Activated CD4-positive, alpha-beta T cell treated with anti-CD3 and anti-CD28 coated beads for 48 hours (primary cell): ENCODE measurements around the gene ASTN2.

Source experiments
- DNase-seq: peaks from one replicate; pipeline ENCODE4 v3.0.0-alpha.2; 2020

ASTN2 gene

DNA sequence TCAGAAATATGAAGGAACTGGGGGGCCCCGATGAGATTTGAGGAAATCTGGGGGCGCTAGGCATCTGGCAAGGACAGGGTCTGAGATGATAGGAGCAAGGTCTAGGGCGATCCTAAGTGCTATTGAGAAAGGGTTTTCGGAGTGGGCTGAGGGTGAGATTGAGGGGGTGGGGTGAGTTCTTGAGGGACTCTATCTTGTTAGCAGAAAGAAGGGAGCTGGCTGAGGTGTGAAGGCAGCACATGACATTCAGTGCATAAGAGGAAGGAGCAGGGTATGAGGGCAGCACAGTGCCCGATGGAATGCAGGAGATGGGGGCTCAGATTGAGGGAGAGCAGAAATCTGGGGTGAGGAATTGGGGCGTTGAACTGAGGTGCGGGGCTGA lies 727.1 kb downstream of the ASTN2 start:
- DNase-seq = peak; percentile 9

DNA sequence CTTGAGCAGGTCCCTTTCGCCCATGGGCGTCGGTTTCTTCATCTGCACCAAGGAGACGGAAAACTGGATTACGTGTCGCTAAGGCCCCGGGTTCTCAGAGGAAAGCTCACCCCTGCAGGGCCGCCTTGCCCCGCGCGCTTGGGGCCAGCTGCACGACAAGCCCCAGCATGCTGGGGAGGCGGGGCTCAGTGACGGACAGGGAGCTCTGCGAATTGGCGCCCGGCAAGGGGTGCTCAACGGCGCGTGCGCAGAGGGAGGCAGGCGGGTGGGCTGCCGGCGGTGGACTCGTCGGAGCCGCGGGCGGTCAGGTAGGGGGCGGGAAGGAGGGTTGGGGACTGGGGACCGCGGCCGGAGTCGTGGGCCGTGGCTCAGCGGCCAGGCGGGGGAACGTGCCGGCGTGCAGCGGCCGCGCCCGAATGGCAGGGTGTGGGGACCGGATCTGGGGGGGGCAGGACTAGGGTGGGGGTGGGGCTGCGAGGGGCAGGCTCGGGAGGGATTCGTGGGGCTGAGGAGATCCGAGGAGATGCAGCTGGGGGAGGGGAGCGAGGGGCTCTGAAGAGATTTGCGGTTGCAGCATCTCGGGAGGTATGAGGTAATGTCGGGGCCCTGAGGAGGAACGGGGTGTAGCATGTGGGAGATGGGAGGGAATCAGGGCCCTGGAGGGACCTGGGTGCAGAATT lies 727.6 kb downstream of the ASTN2 start, which contains the start of gene TRIM32:
TSS of gene TRIM32 (plus strand) at position 232 of the 680 bp plus-strand sequence. CDS start 10,438 bp downstream, outside the sequence.
- peak; percentile 95 for DNase-seq

DNA sequence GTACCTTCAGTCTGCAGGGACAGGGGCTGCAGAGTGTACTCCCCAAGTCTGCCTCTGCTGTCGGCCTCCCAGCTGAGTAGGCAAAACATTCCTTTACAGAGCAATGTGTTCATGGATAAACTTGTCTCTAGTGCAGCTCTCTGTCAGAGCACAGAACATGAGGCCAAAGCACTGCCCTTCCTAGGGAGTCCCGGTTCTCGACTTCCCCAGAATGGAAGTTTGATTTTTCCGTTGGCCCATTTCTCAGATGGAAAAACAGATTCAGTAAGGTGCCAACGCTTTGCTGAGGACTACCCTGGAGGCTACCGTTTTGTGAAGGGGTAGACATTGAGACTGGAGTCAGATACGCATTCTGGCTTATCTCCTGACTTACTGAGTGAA lies 728.2 kb downstream of the ASTN2 start:
- peak; percentile 5 for DNase-seq

DNA sequence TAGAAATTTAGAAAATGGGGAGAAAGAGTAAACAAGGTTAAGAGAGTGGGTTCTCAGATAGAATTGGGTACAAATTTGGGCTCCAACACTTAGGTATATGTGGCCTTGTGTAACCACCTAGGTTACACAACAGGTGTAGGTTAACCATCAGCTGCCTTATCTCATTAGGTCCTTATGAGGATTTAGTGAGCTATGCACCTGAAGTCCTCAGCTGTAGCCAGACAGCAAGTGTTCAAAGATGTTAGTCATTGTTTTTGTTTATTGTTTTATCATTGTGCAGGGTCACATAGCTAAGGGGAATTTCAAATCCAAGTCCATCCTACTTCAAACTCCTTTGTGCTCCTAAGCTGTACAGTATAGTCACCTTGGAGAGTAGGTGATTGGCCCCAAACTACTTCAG lies 728.7 kb downstream of the ASTN2 start:
- no peak for DNase-seq

DNA sequence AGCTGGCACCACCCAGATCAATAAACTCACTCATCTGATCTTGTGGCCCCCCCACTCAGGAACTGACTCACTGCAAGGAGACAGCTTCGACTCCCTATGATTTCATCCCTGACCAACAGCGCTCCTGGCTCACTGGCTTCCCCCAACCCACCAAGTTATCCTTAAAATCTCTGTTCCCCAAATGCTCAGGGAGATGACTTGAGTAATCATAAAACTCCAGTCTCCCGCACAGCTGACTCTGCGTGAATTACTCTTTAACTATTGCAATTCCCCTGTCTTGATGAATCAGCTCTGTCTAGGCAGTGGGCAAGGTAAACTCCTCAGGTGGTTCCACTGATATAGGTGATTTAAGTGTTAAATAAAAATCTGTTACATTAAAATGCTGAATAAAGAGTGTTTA lies 729.7 kb downstream of the ASTN2 start:
- DNase-seq = no peak

DNA sequence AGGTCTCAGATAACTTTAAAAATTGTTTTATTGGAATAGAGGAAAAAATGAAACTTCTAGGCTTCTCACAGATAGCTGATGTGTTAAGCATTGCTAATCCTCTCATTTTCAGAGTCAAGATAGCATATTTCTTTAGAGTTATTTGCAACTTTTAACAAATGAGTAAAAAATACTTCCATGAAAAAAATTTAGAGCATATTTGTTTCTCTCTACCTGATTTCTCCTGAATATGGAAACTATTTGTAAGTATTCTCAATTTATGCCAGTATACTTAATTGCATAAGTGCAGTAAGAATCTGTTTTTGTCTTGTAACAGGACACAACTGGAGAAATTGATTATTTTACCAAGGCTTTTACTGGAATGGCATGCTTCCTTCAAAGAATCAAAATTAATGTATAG lies 731.3 kb downstream of the ASTN2 start:
- DNase-seq = no peak

DNA sequence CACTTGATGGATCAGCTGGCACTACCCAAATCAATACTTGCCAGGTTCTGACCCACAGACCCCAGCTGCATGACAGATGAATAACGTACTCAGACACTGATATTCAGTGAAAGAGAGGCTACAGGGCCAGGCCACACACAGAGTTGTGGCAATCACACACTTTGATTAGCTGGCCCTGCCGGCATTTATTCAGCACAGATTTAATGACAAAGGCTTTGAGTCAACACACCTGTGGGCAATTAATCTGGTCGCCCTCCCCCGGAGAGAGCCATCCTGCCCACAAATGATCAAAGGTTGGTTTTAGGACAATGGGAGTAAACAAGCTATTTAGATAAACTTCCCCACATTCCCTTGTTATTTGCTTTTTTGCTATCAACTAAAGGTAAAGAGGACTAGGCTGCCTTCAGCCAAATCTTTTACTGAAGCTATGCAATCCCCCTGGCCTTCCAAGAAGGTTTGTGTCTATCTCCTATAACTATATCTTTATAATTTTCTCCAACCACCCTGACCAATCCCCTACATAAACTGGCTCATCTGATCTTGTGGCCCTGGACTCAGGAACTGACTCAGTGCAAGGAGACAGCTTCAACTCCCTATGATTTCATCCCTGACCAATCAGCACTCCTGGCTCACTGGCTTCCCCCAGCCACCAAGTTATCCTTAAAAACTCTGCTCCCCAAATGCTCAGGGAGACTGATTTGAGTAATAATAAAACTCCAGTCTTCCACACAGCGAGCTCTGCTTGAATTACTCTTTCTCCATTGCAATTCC lies 740.5 kb downstream of the ASTN2 start:
- DNase-seq = no peak

DNA sequence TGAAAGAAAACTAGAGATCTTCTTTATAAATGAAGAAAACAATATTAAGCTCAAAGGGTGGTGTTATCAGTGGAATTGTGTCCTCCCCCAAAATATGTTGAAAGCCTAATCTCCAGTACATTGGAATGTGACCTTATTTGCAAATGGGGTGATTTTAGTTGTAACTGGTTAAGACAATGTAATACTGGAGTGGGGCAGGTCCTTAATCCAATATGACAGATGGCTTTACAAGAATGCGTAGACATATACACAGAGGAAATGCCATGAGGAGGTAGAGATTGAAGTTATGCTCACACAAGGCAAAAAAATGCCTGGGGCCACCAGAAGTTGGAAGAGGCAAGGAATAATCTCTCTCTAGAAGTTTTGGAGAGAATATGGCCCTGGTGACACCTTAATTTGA lies 741.5 kb downstream of the ASTN2 start:
- no peak for DNase-seq

DNA sequence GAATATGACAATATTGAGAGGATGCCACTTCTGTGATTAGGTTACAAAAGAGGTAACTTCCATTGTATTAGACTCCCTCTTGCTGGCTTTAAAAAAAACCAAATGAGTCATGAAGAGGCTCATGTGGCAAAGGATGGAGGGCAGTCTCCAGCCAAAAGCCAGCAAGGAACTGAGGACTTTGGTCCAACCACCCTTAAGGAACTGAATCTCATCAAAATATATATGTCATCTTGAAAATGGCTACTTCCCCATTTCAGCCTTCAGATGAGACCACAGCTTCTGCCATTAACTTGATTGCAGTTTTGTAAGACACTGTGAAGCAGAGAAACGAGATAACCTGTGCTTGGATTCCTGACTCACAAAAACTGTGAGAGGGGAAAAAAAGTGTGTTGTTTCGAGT lies 743.3 kb downstream of the ASTN2 start:
- no peak for DNase-seq

DNA sequence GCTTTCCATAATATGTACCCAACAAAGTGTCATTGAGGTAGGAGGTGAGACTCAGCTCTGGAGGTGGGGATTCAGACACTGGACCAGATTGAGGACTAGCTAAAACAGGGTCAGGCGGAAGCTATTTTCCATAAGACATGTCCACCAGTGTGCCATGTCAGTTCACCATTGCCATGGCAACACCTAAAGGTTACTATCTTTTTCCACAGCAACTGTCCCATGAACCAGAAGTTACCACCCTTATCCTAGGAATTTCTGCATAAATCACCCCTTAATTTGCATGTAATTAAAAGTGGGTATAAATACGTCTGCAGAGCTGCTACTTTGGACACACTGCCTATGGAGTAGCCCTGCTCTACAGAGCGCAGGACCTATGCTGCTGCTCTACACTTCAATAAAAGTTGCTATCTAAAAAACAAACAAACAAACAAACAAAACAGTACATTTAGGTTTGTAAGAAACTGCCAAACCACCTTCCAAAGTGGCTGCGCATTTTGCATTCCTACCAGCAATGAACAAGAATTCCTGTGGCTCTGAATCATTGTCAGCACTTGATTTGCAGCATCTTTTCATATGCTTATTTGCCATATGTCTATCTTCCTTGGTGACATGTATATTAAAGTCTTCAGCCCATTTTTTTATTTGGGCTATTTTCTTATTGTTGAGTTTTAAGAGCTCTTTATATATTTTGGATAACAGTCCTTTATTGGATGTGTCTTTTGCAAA lies 745.7 kb downstream of the ASTN2 start:
- no peak for DNase-seq

DNA sequence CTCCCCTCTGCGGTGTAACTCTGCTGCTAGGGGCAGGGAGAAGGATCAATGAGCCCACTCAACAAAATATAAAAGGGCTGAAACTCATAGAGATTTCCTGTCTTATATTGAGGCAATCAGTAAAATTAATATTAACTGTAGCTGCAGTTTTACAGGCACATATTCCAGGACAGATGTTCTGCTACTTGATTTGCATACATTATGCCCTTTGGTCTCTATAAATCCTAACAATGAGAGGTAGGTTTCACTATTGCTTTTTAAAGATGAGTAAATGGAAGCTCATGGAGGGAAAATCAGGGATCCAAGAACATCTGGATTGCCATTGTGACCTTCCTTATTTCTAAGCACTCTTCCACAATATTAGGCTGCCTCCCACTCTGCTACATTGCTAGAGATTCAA lies 751.3 kb downstream of the ASTN2 start:
- DNase-seq = no peak

DNA sequence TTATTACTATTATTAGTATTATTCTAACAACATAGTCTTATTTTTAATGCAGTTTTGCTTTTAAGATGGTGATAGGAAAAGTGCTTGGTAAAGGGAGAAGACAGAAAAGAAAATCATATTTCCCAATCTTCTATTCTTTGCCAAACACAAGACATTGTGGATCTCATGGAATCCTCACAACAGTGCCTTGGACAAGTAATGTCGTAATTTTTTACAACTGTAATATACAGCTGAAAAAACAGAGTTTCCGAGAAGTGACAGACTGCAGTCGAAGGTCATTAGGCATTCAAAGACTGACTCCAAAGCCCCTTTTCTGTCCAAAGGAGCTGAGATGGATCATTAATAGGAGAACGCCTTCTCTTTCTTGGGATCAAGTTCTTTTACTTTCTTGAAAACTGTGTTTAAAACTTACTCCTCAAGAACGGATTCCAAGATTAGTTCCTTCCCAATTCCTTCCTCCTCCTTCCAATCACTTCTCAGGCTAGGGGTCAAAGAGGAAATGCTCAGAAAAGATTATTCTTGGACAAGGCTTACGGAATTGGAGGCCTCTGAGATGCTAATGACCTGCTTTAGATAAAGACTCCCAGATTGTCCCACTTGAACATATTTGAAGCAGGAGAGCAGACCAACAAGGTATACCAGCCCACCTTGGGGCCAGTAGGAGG lies 752.1 kb downstream of the ASTN2 start:
- no peak for DNase-seq

DNA sequence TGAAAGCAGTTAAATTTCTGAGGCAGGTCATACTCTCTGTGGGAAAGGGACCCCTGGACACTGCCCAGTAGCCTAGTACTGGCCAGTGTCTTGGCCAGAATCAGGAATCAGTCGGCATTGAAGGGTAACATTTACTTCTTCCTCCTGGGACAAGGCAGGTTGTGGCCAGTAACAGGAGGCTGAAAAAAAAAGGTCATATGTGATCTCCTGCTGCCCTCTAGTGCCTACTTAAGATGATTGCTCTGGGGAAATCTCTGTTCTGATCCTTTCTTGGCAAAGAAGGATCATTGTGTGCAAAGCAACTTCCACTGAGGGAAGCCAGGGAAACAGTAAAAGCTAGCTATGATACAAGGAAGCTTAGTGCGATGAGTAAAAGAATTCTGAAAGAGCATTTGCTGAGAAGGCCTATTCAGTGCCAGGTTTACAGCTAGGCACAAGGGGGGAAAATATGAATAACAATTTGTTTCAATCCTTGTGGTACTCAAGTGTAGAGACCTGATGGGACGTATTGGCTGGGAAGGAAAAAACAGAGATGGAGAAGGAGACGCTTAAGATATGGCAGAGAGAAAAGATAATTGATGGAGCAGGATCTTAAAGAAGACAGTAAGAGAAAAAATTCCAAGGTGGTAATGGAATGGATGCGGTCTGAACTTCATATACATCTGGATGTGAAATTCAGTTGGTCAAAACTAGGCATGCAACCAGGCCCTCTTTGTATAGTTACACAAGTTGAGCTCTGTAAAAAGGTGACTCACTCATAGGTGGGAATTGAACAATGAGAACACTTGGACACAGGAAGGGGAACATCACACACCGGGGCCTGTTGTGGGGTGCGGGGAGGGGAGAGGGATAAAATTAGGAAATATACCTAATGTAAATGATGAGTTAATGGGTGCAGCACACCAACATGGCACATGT lies 753.6 kb downstream of the ASTN2 start:
- no peak for DNase-seq

DNA sequence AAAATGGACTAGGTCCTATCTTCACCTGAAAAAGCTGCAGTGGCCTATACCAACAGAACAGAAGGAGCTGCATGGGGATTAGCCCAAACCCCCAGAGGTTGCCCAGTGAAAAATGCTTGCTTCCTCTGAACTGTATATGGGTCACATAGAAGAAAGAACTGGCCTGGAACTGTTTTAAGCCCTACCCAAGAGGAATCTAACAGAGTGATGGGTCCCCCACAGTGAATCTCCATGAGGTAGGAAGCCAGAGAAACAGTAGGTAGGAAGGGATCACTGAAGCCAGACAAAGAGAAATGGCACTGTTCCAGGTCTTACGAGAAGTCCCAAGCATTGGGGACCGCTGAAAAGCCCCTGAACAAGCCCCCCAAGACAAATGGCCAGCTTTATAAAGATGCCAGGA lies 756.6 kb downstream of the ASTN2 start:
- DNase-seq = no peak

DNA sequence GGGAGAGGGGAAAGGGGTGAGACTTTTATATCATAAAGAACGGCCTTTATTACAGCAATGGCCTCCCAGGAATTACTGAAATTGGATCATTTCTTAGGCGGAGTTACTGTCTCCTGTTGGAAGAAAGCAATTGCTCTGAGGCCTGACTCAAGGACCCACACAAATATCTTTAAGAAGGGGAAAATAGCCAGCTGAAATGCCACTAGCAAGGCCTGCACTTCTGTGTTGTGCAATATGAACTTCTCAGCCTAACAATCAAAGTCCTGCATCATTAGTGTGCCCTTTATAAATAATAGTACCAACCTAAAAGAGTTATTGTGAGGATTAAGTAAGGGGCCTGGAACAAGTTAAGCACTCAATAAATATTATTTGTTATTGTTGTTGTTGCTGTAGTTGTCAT lies 757.9 kb downstream of the ASTN2 start:
- DNase-seq = no peak

DNA sequence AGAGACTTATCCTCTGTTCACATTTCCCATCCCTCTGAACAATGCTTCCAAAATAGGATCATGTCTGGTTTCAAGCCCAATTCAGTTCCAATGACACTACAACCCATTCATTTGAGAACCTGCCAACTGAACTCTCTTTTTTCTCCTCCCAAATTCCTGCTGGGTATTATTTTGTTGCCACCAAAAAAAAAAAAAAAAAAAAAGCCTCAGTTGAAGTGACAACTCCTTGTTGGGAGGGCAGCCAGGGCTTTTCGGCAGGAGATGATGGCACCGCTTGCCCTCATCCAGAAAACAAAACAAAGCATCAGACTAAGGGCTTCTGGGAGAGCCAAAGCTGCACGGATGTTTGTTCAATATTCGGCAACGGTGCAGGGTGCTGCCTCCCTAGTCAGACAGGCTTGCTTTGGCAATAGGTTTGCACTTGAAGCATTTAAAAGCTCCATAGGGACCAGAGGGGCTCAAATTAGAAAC lies 758.3 kb downstream of the ASTN2 start:
- DNase-seq = no peak

DNA sequence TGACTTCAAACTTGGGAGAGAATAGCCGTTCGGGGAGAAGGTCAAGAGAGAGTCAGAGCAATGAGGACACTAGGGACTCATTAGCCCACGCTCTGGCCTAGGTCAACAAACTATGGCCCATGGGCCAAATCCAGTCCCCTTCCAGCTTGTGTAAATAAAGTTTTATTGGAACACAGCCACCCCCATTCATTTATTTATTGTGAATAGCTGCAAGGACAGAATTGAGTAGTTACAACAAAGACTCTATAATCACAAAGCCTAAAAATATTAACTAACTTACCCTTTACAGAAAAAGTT lies 760.9 kb downstream of the ASTN2 start:
- DNase-seq = no peak

DNA sequence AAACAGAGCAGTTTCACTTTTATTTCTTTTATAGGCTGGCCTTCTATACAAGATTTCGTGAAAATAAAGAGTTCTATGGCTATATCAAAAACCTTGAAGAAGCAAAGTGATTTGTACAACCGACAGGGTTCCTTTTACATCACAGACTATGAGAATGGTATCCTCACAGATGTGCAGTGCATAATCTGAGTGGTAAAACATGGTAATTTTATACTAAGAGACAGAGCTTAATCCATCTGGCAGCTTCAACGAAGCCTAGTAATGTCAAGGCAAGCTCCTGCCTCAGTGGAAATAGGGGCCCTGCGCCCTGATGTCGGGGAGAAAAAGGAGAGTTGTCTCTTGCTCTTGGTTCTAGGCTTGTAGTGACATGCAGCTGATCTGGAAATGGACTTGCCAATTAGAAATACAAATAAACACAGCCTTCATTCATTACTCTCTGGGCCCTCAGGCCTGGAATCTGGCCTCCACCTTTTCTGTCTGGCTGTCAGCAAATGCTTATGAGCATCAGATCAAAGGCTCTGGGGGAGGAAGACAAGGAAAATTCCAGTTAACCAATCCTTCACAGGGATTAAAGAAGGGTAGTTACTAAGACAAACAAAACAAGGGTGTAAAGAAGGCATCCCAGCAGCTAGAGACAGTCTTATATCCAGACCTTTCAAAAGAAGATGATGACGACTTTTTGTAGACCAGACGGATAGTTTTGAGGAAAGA lies 761.4 kb downstream of the ASTN2 start:
- no peak for DNase-seq

DNA sequence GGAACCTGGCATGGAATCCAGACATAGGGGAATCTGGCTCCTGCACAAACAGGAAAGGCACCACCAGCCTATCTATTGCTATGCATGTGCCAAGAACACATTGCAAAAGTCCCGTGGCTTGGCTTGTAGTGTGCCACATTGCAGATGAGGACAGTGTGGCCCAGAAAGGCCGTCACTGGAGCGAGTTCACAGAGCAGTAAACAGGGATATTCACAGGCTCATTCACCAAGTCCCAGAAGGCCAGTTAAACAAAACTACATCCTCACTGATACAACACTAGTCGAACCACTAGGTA lies 767.4 kb downstream of the ASTN2 start:
- DNase-seq = no peak

DNA sequence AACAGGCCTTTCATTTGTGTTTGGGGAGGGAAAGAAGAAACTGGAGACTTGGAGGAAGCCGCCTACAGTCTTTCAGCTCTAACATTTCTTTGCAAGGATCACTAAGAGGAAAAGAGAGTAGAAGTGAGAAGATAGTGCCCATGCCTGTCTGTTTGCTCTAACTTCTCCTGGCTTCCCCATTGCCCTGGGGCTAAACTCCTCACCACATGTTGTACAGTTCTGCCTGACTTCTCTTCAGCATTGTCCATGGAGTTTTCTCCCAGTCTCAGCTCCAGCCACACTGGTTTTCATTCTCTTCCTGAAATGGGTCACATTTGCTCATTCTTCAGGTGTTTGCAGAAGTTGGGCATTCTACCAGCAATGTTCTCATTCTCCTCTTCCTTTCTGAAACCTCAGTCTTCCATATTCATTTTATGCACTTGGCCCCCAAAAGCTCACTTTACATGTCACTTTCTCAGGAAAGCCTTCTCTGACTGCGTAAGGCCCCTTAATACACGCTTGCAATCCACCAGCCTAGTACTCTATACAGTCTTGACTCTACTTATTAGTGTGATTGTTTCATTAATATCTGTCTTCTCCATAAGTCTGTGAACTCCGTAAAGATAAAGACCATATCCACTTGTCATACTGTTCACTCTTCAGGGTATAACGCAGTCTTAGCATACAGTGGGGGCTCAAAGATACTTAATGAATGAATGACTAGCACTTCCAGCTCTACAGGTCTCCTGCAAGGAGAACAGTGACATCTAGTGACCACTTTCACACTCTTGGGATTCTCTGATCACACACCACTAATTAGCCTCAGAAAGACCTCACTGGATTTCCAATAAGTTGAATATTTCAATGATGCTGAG lies 768.0 kb downstream of the ASTN2 start:
- no peak for DNase-seq

DNA sequence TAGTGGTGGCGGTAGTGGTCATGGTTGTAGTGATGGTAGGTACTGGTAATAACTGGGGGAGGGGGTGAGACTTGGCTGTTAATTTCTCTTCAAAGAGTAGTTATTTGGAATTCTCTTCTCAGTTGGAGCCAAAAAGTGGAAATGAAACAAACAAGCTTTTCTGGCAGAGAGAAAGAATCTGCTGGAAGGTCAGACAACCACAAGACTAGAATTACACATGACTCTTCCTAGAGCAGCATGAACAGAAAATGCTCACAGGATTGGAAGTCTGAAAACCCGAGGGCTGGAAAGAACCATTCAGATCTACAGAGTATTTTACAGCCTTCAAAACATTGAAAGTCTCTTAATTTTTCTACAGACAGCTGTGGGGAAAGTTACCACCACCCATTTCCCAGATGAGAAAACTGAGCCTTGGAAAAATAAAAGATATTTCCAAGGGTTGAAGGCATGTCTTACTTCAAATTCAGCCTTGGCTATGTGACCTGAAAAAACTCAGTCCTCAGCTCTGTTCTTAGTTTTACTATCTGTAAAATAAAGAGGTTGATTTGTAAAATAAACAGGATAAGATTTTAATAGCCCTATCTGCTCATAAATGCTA lies 770.7 kb downstream of the ASTN2 start:
- DNase-seq = no peak
